A549 (cell line): ENCODE data around the gene DIAPH2.

Experiments used
- CHD2 ChIP-seq: fragments of 150-350 bp; IDR thresholded peaks from 2 replicates; pipeline ENCODE4 v1.6.1; 2014; ENCODE audit warnings: low read length; ENCODE audit not compliant: partially characterized antibody
- EP300 ChIP-seq, 2 experiments: fragments of >200 bp; sonication (Bioruptor Twin); formaldehyde crosslinking; IDR thresholded peaks; 2 replicates in 1 of 2; 3 replicates in 1 of 2; pipeline ENCODE4 v1.6.1; 2016 to 2017
- HOXA7 ChIP-seq: fragments of 250-450 bp; sonication (Bioruptor Pico); IDR thresholded peaks from 2 replicates; pipeline ENCODE4 v1.5.0; 2020; ENCODE audit warnings: mild to moderate bottlenecking, moderate library complexity
- KDM1A ChIP-seq: fragments of 200-600 bp; sonication (generic); IDR thresholded peaks from 2 replicates; pipeline ENCODE4 v1.6.1; 2016; ENCODE audit warnings: low read depth, mild to moderate bottlenecking
- POLR2A ChIP-seq: IDR thresholded peaks from 2 replicates; pipeline ENCODE4 v1.6.1; 2012; ENCODE audit warnings: mild to moderate bottlenecking, low read length
- RAD21 ChIP-seq, 2 experiments: fragments of >200 bp in 1 of 2; sonication (Bioruptor Twin) in 1 of 2; formaldehyde crosslinking in 1 of 2; IDR thresholded peaks in 1 of 2; conservative IDR thresholded peaks in 1 of 2; 2 replicates in 1 of 2; 3 replicates in 1 of 2; pipeline ENCODE4 v1.6.1; 2012 to 2018; ENCODE audit warnings: inconsistent platforms in 1 of 2
- RARB ChIP-seq: fragments of 250-450 bp; sonication (Bioruptor Pico); IDR thresholded peaks from 2 replicates; pipeline ENCODE4 v1.8.0; 2021; ENCODE audit warnings: mild to moderate bottlenecking, moderate library complexity
- RFX5 ChIP-seq: fragments of 450-650 bp; IDR thresholded peaks from 2 replicates; pipeline ENCODE4 v1.7.1; 2014; ENCODE audit warnings: antibody characterized with exemption, mild to moderate bottlenecking, moderate library complexity
- SMC3 ChIP-seq: fragments of >200 bp; sonication (Bioruptor Twin); formaldehyde crosslinking; IDR thresholded peaks from 3 replicates; pipeline ENCODE4 v1.6.1; 2018; ENCODE audit warnings: inconsistent platforms
- TFCP2L1 ChIP-seq: fragments of 250-450 bp; sonication (Bioruptor Pico); IDR thresholded peaks from 2 replicates; pipeline ENCODE4 v1.5.0; 2021; ENCODE audit warnings: mild to moderate bottlenecking
- TF ChIP-seq, protein P1 (sequence below): IDR thresholded peaks from 2 replicates; pipeline ENCODE4 v1.6.1; 2012
- TF ChIP-seq, protein P2 (sequence below): fragments of >200 bp; sonication (Bioruptor Twin); formaldehyde crosslinking; IDR thresholded peaks from 3 replicates; pipeline ENCODE4 v1.5.1; 2016
- TF ChIP-seq, protein P3 (sequence below): fragments of 200-600 bp; sonication (generic); IDR thresholded peaks from 2 replicates; pipeline ENCODE4 v1.6.1; 2016; ENCODE audit warnings: antibody characterized with exemption, mild to moderate bottlenecking, moderate library complexity

- TF ChIP-seq, protein P1, sequence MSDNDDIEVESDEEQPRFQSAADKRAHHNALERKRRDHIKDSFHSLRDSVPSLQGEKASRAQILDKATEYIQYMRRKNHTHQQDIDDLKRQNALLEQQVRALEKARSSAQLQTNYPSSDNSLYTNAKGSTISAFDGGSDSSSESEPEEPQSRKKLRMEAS: no peak
- TF ChIP-seq POLR2A: no peak
- TF ChIP-seq, protein P2, sequence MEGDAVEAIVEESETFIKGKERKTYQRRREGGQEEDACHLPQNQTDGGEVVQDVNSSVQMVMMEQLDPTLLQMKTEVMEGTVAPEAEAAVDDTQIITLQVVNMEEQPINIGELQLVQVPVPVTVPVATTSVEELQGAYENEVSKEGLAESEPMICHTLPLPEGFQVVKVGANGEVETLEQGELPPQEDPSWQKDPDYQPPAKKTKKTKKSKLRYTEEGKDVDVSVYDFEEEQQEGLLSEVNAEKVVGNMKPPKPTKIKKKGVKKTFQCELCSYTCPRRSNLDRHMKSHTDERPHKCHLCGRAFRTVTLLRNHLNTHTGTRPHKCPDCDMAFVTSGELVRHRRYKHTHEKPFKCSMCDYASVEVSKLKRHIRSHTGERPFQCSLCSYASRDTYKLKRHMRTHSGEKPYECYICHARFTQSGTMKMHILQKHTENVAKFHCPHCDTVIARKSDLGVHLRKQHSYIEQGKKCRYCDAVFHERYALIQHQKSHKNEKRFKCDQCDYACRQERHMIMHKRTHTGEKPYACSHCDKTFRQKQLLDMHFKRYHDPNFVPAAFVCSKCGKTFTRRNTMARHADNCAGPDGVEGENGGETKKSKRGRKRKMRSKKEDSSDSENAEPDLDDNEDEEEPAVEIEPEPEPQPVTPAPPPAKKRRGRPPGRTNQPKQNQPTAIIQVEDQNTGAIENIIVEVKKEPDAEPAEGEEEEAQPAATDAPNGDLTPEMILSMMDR: no peak
- no peak for TF ChIP-seq RAD21 (conservative IDR thresholded peaks at IDR 0.05 in 1 of 2, IDR thresholded peaks at IDR 0.05 in 1 of 2)
- no peak for TF ChIP-seq KDM1A
- no peak for TF ChIP-seq CHD2
- TF ChIP-seq, protein P3, sequence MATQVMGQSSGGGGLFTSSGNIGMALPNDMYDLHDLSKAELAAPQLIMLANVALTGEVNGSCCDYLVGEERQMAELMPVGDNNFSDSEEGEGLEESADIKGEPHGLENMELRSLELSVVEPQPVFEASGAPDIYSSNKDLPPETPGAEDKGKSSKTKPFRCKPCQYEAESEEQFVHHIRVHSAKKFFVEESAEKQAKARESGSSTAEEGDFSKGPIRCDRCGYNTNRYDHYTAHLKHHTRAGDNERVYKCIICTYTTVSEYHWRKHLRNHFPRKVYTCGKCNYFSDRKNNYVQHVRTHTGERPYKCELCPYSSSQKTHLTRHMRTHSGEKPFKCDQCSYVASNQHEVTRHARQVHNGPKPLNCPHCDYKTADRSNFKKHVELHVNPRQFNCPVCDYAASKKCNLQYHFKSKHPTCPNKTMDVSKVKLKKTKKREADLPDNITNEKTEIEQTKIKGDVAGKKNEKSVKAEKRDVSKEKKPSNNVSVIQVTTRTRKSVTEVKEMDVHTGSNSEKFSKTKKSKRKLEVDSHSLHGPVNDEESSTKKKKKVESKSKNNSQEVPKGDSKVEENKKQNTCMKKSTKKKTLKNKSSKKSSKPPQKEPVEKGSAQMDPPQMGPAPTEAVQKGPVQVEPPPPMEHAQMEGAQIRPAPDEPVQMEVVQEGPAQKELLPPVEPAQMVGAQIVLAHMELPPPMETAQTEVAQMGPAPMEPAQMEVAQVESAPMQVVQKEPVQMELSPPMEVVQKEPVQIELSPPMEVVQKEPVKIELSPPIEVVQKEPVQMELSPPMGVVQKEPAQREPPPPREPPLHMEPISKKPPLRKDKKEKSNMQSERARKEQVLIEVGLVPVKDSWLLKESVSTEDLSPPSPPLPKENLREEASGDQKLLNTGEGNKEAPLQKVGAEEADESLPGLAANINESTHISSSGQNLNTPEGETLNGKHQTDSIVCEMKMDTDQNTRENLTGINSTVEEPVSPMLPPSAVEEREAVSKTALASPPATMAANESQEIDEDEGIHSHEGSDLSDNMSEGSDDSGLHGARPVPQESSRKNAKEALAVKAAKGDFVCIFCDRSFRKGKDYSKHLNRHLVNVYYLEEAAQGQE: no peak
- TF ChIP-seq TFCP2L1 (CRISPR knock-in tag): no peak
- no peak for TF ChIP-seq SMC3
- TF ChIP-seq RARB (CRISPR knock-in tag): no peak
- no peak for TF ChIP-seq EP300 (IDR thresholded peaks at IDR 0.05)
- no peak for TF ChIP-seq HOXA7 (CRISPR knock-in tag)
- TF ChIP-seq RFX5: no peak
Measured at GRCh38 chrX:97587171-97587570, 902.5 kb downstream of the DIAPH2 start.
